IMR-90 (cell line): Measurements from ENCODE around the gene PAX3. TPM values are rescaled to one million over a fixed set of nuclear protein-coding genes. Genes with fewer than 3 reads are reported as not detected.

Experiments
- ATAC-seq: fragments of 200-7000 bp; cut with Tn5 transposase; 2 replicates; pipeline ENCODE4 v1.9.1; 2020; ENCODE audit warnings: low read depth, mild to moderate bottlenecking, moderate library complexity
- BruUV-seq: library from RNA; stranded (reverse); fragments of 400-500 nt; replicated peaks from 2 replicates; lab custom pipeline; 2021; lab: Mats Ljungman, UMichigan
- CTCF ChIA-PET: fragments of 300-600 bp; formaldehyde crosslinking; extraction: SDS; loops from one replicate; lab custom pipeline; 2021; ENCODE audit warnings: antibody characterized with exemption; lab: Yijun Ruan, JAX
- POLR2A ChIA-PET: fragments of 300-600 bp; sonication (Branson Sonifier 250); formaldehyde crosslinking; loops from one replicate; lab custom pipeline; 2022; ENCODE audit warnings: antibody characterized with exemption; ENCODE audit not compliant: unreplicated experiment; lab: Charles Lee
- DNase-seq: peaks from one replicate; pipeline ENCODE4 v3.0.0; 2013
- H2AFZ ChIP-seq: replicated peaks from 2 replicates; pipeline ENCODE3; 2013; ENCODE audit warnings: low read length, mild to moderate bottlenecking; ENCODE audit not compliant: poor library complexity
- H2AK5ac ChIP-seq: 2 replicates; pipeline ENCODE4 v1.6.1; 2013; ENCODE audit warnings: low read depth, low read length, inconsistent platforms
- H2AK9ac ChIP-seq: replicated peaks from 2 replicates; pipeline ENCODE3; 2013; ENCODE audit warnings: mild to moderate bottlenecking, low read depth, low read length, moderate library complexity; ENCODE audit not compliant: poor library complexity
- H2BK120ac ChIP-seq: 2 replicates; pipeline ENCODE4 v1.6.1; 2013; ENCODE audit warnings: low read depth, low read length, inconsistent platforms
- H2BK15ac ChIP-seq: 3 replicates; pipeline ENCODE4 v1.6.1; 2013; ENCODE audit warnings: low read depth, low read length, inconsistent platforms
- H2BK20ac ChIP-seq: 2 replicates; pipeline ENCODE4 v1.6.1; 2013; ENCODE audit warnings: low read depth, mild to moderate bottlenecking, inconsistent platforms, low read length, moderate library complexity
- H2BK5ac ChIP-seq: 2 replicates; pipeline ENCODE4 v1.6.1; 2013; ENCODE audit warnings: mild to moderate bottlenecking, low read depth, low read length, inconsistent platforms; ENCODE audit not compliant: poor library complexity, severe bottlenecking
- H3K14ac ChIP-seq: replicated peaks from 2 replicates; pipeline ENCODE4 v1.6.1; 2013; ENCODE audit warnings: low read depth, low read length, inconsistent platforms
- H3K18ac ChIP-seq: 2 replicates; pipeline ENCODE4 v1.6.1; 2013; ENCODE audit warnings: low read depth, low read length, control low read depth
- H3K23ac ChIP-seq: 2 replicates; pipeline ENCODE4 v1.6.1; 2013; ENCODE audit warnings: low read depth, low read length, inconsistent platforms
- H3K27ac ChIP-seq: 2 replicates; pipeline ENCODE4 v1.5.1; 2013; ENCODE audit warnings: mild to moderate bottlenecking, control low read depth, low read length; ENCODE audit not compliant: insufficient read depth
- H3K27me3 ChIP-seq: 2 replicates; pipeline ENCODE4 v1.6.1; 2013; ENCODE audit warnings: low read length; ENCODE audit not compliant: control insufficient read depth, insufficient read depth
- H3K36me3 ChIP-seq: 2 replicates; pipeline ENCODE4 v1.6.1; 2013; ENCODE audit warnings: low read length, mixed read lengths; ENCODE audit not compliant: control insufficient read depth, insufficient read depth
- H3K4ac ChIP-seq: 2 replicates; pipeline ENCODE4 v1.6.1; 2013; ENCODE audit warnings: low read depth, low read length, inconsistent platforms
- H3K4me1 ChIP-seq: 2 replicates; pipeline ENCODE4 v1.6.1; 2013; ENCODE audit warnings: low read length, mixed read lengths; ENCODE audit not compliant: control insufficient read depth, insufficient read depth
- H3K4me2 ChIP-seq: 2 replicates; pipeline ENCODE4 v1.6.1; 2013; ENCODE audit warnings: low read depth, mild to moderate bottlenecking, control low read depth, low read length, moderate library complexity
- H3K4me3 ChIP-seq: 2 replicates; pipeline ENCODE4 v1.5.1; 2013; ENCODE audit warnings: low read depth, mild to moderate bottlenecking, control low read depth, low read length, moderate library complexity; ENCODE audit not compliant: insufficient read depth
- H3K56ac ChIP-seq: 2 replicates; pipeline ENCODE4 v1.6.1; 2013; ENCODE audit warnings: low read length, inconsistent platforms; ENCODE audit not compliant: insufficient read depth; ENCODE audit errors: extremely low read depth
- H3K79me1 ChIP-seq, 2 experiments: 2 replicates each; pipeline ENCODE4 v1.6.1; 2013; ENCODE audit warnings: low read length in 2 of 2, inconsistent platforms in 1 of 2, low read depth in 1 of 2
- H3K9ac ChIP-seq: 2 replicates; pipeline ENCODE4 v1.6.1; 2013; ENCODE audit warnings: low read depth, low read length, control low read depth
- H3K9me1 ChIP-seq: 2 replicates; pipeline ENCODE4 v1.6.1; 2013; ENCODE audit warnings: low read length, inconsistent platforms; ENCODE audit not compliant: insufficient read depth
- H3K9me3 ChIP-seq: 2 replicates; pipeline ENCODE4 v1.6.1; 2013; ENCODE audit warnings: low read length; ENCODE audit not compliant: control insufficient read depth, insufficient read depth
- H4K20me1 ChIP-seq: 2 replicates; pipeline ENCODE4 v1.6.1; 2013; ENCODE audit warnings: low read length, inconsistent platforms; ENCODE audit not compliant: insufficient read depth
- H4K5ac ChIP-seq: 2 replicates; pipeline ENCODE4 v1.6.1; 2013; ENCODE audit warnings: mild to moderate bottlenecking, low read depth, low read length, control low read depth
- H4K8ac ChIP-seq, 2 experiments: 2 replicates each; pipeline ENCODE4 v1.6.1; 2013; ENCODE audit warnings: low read depth in 2 of 2, low read length in 2 of 2, control low read depth in 1 of 2, inconsistent platforms in 1 of 2
- H4K91ac ChIP-seq: 2 replicates; pipeline ENCODE4 v1.6.1; 2013; ENCODE audit warnings: low read depth, low read length, inconsistent platforms; ENCODE audit not compliant: insufficient read depth
- BHLHE40 ChIP-seq: fragments of 150-350 bp; IDR thresholded peaks from 2 replicates; pipeline ENCODE4 v1.6.1; 2016; ENCODE audit warnings: mild to moderate bottlenecking, low read depth, low read length
- CHD1 ChIP-seq: IDR thresholded peaks from 2 replicates; pipeline ENCODE4 v1.6.1; 2012; ENCODE audit warnings: low read depth, low read length, improper control_type of control experiment
- MAFK ChIP-seq: IDR thresholded peaks from 2 replicates; pipeline ENCODE4 v1.6.1; 2012; ENCODE audit warnings: low read depth, low read length, improper control_type of control experiment
- MAZ ChIP-seq: IDR thresholded peaks from 2 replicates; pipeline ENCODE4 v1.6.1; 2012; ENCODE audit warnings: low read depth, mild to moderate bottlenecking, low read length, improper control_type of control experiment, moderate library complexity, borderline replicate concordance
- POLR2A ChIP-seq: IDR thresholded peaks from 2 replicates; pipeline ENCODE4 v1.6.1; 2012; ENCODE audit warnings: mild to moderate bottlenecking, low read depth, low read length
- USF2 ChIP-seq: fragments of 150-350 bp; IDR thresholded peaks from 2 replicates; pipeline ENCODE4 v1.6.1; 2017; ENCODE audit warnings: mild to moderate bottlenecking, antibody characterized with exemption, low read length, low read depth
- dilution Hi-C: fragments of 300-500 bp; cut with HindIII; formaldehyde crosslinking; loops from one replicate; pipeline ENCODE4 v1.14.3; 2018; ENCODE audit warnings: low sequenced_read_pairs; ENCODE audit not compliant: unreplicated experiment
- in situ Hi-C: fragments of 300-500 bp; cut with MboI; formaldehyde crosslinking; loops from 3 replicates; pipeline ENCODE4 v1.14.3; 2019; ENCODE audit warnings: low sequenced_read_pairs, inconsistent platforms, mixed read lengths
- intact Hi-C: fragments of 100-400 bp; cut with micrococcal nuclease; formaldehyde crosslinking; loops from 2 replicates; pipeline ENCODE4 v1.10.0; 2022
- polyA plus RNA-seq, 3 experiments: library from polyadenylated mRNA; depleted of rRNA; stranded (reverse); fragments of >200 nt; gene quantifications; 2 replicates each; pipeline ENCODE4 v1.2.3, GENCODE V29; 2012; ENCODE audit warnings: low replicate concordance in 1 of 3
- total RNA-seq: library from RNA; depleted of rRNA; stranded (reverse); fragments of >200 nt; gene quantifications from 2 replicates; pipeline ENCODE4 v1.2.3, GENCODE V29; 2012

Gene PAX3
- total and polyA plus RNA-seq, 2 of the 4 experiments (the other 2 are of a cell fraction) = not detected

- no peaks in the 10 kb centered on the region for H3K9me3 ChIP-seq
- H3K9me1 ChIP-seq = no peaks in the 10 kb centered on the region
- no peak overlapping the region for H2BK15ac ChIP-seq
- peaks cover 36% of the 10 kb centered on the region for H3K27me3 ChIP-seq
- no peak overlapping the region for H3K4me2 ChIP-seq
- no peaks in the 10 kb centered on the region for H3K36me3 ChIP-seq
- ATAC-seq = no peak
- POLR2A ChIA-PET = no interaction called here
- no peaks in the 10 kb centered on the region for H4K20me1 ChIP-seq
- H4K8ac ChIP-seq = no peak overlapping the region
- H2BK20ac ChIP-seq = no peak overlapping the region
- DNase-seq = no peak
- H3K23ac ChIP-seq = no peak overlapping the region
- no peak overlapping the region for H3K14ac ChIP-seq
- TF ChIP-seq BHLHE40 (no peak), MAZ (no peak), MAFK (no peak), USF2 (no peak), POLR2A (no peak), CHD1 (no peak)
- no peak overlapping the region for H3K56ac ChIP-seq
- no TSS peak for BruUV-seq
- in situ Hi-C loops (no loop called here), intact Hi-C loops (no loop called here), dilution Hi-C loops (no loop called here)
- H3K18ac ChIP-seq = no peak overlapping the region
- no peaks in the 10 kb centered on the region for H3K79me1 ChIP-seq
- no peak overlapping the region for H4K91ac ChIP-seq
- H2AK5ac ChIP-seq = no peak overlapping the region
- CTCF ChIA-PET = interaction anchor here (1.2 to 2.0 kb wide), 2 partner anchors 240 to 292 kb away, joined by 3 to 4 read pairs; no protein-coding TSS in a partner anchor
- no peak overlapping the region for H2BK5ac ChIP-seq
- H3K4me1 ChIP-seq = no peaks in the 10 kb centered on the region; the same call in 1 of the 2 replicates
- no peak overlapping the region for H2AK9ac ChIP-seq
- no peak overlapping the region for H4K5ac ChIP-seq
- H3K4me3 ChIP-seq = no peak overlapping the region
- H2BK120ac ChIP-seq = no peak overlapping the region
- no peak overlapping the region for H3K4ac ChIP-seq
- H3K27ac ChIP-seq = no peak overlapping the region
- H3K9ac ChIP-seq = no peak overlapping the region
- no peak overlapping the region for H2AFZ ChIP-seq
Measured at GRCh38 chr2:222322236-222322635, 23.4 kb upstream of the PAX3 start.
